ENCODE results near the gene NKX3-2. TPM values are rescaled to one million over a fixed set of nuclear protein-coding genes. Genes with fewer than 3 reads are reported as not detected.
A peak's percentile ranks its signal among the peaks of the same experiment; 100 is the strongest.

The NKX3-2 gene
- total and polyA plus RNA-seq, 9 of the 15 experiments (the other 6 are each of a cell fraction or from before 2014, with no cell fraction given): 0.03 to 0.81 (median 0.27) TPM; not detected in 1

GRCh38 chr4:13530823-13531624 lies 13.3 kb downstream of the NKX3-2 start (continued):
- TF ChIP-seq ZBTB40 (IDR thresholded peaks at IDR 0.05) (no peak), ZBTB40 (CRISPR knock-in tag; IDR thresholded peaks at IDR 0.05) (no peak), POLR2AphosphoS2 (IDR thresholded peaks at IDR 0.05; ENCODE audit: low read length) (no peak), SIX5 (IDR thresholded peaks at IDR 0.05; ENCODE audit: borderline replicate concordance in 1 of 2, insufficient read depth in 1 of 2, low read depth in 1 of 2, low read length in 2 of 2) (no peak), SMAD2 (IDR thresholded peaks at IDR 0.05; ENCODE audit: low read depth, low read length) (no peak), ATF7 (IDR thresholded peaks at IDR 0.05) (0 out of 2 replicates have a peak, but pooled peaks have one; percentile 24)
- TF ChIP-seq, protein P1, sequence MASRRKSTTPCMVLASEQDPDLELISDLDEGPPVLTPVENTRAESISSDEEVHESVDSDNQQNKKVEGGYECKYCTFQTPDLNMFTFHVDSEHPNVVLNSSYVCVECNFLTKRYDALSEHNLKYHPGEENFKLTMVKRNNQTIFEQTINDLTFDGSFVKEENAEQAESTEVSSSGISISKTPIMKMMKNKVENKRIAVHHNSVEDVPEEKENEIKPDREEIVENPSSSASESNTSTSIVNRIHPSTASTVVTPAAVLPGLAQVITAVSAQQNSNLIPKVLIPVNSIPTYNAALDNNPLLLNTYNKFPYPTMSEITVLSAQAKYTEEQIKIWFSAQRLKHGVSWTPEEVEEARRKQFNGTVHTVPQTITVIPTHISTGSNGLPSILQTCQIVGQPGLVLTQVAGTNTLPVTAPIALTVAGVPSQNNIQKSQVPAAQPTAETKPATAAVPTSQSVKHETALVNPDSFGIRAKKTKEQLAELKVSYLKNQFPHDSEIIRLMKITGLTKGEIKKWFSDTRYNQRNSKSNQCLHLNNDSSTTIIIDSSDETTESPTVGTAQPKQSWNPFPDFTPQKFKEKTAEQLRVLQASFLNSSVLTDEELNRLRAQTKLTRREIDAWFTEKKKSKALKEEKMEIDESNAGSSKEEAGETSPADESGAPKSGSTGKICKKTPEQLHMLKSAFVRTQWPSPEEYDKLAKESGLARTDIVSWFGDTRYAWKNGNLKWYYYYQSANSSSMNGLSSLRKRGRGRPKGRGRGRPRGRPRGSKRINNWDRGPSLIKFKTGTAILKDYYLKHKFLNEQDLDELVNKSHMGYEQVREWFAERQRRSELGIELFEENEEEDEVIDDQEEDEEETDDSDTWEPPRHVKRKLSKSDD (conservative IDR thresholded peaks at IDR 0.05; ENCODE audit: low read length): no peak
